ENCODE results near the gene COL5A1.
"Not testable (repeated sequence)": the region's sequence is repeated elsewhere in the genome, so short reads cannot be mapped to it uniquely, and the experiment has no call there.

Gene COL5A1

DNA sequence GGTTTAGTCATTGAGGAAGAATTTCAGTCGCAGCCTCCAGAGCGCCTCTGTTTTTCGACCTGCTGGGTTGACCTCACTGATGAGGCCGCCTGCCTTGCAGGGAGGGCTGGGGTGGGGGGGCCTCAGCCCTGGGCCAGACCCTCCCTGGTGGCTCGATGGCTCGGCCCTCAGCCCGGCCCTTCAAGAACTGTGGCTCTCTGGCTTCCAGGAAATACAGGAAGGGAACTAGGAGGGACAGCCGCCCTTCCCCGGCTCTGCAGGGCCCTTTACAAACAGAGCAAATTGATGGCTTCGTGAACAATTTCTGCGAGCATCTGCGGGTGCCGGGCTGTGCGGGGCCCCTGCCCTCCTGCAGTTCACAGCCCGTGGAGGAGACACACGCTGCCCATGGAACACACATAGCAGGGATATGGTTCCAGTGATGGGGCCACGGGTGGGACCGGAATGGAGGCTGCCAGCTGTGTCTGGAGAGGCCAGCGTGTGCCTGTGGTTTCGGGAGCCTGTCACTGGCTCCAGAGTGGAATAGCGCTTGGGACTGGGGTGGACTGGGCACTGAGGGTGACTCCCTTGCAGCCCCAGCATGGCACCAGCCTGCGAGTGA lies 39.6 kb downstream of the COL5A1 start:
- DNase-seq (ENCODE audit: low read depth), result no peak
- H3K4me3 ChIP-seq (ENCODE audit: control insufficient read depth, low read depth, low read length), result no peak overlapping the region
- TF ChIP-seq, protein P1, sequence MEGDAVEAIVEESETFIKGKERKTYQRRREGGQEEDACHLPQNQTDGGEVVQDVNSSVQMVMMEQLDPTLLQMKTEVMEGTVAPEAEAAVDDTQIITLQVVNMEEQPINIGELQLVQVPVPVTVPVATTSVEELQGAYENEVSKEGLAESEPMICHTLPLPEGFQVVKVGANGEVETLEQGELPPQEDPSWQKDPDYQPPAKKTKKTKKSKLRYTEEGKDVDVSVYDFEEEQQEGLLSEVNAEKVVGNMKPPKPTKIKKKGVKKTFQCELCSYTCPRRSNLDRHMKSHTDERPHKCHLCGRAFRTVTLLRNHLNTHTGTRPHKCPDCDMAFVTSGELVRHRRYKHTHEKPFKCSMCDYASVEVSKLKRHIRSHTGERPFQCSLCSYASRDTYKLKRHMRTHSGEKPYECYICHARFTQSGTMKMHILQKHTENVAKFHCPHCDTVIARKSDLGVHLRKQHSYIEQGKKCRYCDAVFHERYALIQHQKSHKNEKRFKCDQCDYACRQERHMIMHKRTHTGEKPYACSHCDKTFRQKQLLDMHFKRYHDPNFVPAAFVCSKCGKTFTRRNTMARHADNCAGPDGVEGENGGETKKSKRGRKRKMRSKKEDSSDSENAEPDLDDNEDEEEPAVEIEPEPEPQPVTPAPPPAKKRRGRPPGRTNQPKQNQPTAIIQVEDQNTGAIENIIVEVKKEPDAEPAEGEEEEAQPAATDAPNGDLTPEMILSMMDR (IDR thresholded peaks at IDR 0.05; ENCODE audit: control insufficient read depth, insufficient read depth, low read depth, low read length, missing control alignments), result no peak

- no peak overlapping the region for H3K4me3 ChIP-seq (ENCODE audit: control insufficient read depth, low read depth, low read length)
- no peak for DNase-seq (ENCODE audit: low read depth)
- TF ChIP-seq, protein P1 (IDR thresholded peaks at IDR 0.05; ENCODE audit: control insufficient read depth, insufficient read depth, low read depth, low read length, missing control alignments), result no peak
Observed at GRCh38 chr9:134682026-134682425, 40.4 kb downstream of the COL5A1 start.

GRCh38 chr9:134682651-134683364 lies 41.2 kb downstream of the COL5A1 start:
- no peak overlapping the region for H3K4me3 ChIP-seq (ENCODE audit: control insufficient read depth, low read depth, low read length)
- TF ChIP-seq, protein P1 (IDR thresholded peaks at IDR 0.05; ENCODE audit: control insufficient read depth, insufficient read depth, low read depth, low read length, missing control alignments), result no peak
- no peak for DNase-seq (ENCODE audit: low read depth)

- TF ChIP-seq, protein P1 (IDR thresholded peaks at IDR 0.05; ENCODE audit: control insufficient read depth, insufficient read depth, low read depth, low read length, missing control alignments), result no peak
- no peak overlapping the region for H3K4me3 ChIP-seq (ENCODE audit: control insufficient read depth, low read depth, low read length)
- DNase-seq (ENCODE audit: low read depth), result no peak
Observed at GRCh38 chr9:134683714-134684374, 42.2 kb downstream of the COL5A1 start.

- DNase-seq (ENCODE audit: low read depth), result no peak
- no peak overlapping the region for H3K4me3 ChIP-seq (ENCODE audit: control insufficient read depth, low read depth, low read length)
- TF ChIP-seq, protein P1 (IDR thresholded peaks at IDR 0.05; ENCODE audit: control insufficient read depth, insufficient read depth, low read depth, low read length, missing control alignments), result no peak
Observed at GRCh38 chr9:134684375-134684723, 42.7 kb downstream of the COL5A1 start.

- not testable (repeated sequence) for DNase-seq (ENCODE audit: low read depth); H3K4me3 ChIP-seq (ENCODE audit: control insufficient read depth, low read depth, low read length)
Observed at GRCh38 chr9:134684941-134685340, 43.3 kb downstream of the COL5A1 start.

DNA sequence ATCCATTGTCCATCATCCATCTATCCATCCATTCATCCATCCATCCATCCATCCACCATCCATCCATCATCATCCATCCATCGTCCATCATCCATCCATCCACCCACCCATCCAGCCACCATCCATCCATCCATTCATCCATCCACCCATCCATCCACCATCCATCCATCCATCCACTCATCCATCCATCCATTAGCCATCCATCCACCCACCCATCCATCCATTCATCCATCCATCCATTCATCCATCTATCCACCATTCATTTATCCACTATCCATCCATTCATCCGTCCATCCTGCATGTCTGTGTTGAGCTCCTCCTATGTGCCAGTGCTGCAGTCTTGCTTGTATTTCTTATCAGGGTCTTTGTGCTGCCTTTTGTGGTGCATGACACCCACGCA lies 44.2 kb downstream of the COL5A1 start:
- TF ChIP-seq, protein P1 (IDR thresholded peaks at IDR 0.05; ENCODE audit: control insufficient read depth, insufficient read depth, low read depth, low read length, missing control alignments), result no peak
- no peak overlapping the region for H3K4me3 ChIP-seq (ENCODE audit: control insufficient read depth, low read depth, low read length)
- DNase-seq (ENCODE audit: low read depth), result no peak
